ENCODE data around the gene SMKR1.
"Not testable (repeated sequence)": the region's sequence is repeated elsewhere in the genome, so short reads cannot be mapped to it uniquely, and the experiment has no call there.

Gene SMKR1

DNA sequence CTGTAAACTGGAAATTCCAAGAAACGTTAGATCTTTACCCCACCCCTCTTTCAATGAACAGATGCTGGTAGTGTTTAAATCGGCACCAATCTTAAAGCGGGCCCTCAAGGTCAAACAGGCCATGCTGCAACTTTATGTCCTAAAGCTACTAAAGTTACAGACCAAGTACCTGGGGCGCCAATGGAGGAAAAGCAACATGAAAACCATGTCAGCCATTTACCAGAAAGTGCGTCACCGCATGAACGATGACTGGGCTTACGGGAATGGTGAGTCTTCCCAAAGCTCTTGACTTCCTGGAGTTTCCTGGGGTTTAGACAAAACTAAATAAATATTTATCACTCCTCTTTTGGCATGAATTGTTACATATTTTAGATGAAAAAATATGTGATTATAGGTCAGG, 19.6 kb upstream of the SMKR1 start:
- FAIRE-seq (no peak), DNase-seq (ENCODE audit: low spot score) (no peak)

GRCh38 chr7:129489491-129489890, 12.8 kb upstream of the SMKR1 start:
- no peak for FAIRE-seq
- DNase-seq (ENCODE audit: low spot score): peak; percentile 22

GRCh38 chr7:129492391-129492790, 9.9 kb upstream of the SMKR1 start:
- DNase-seq (ENCODE audit: low spot score) (no peak), FAIRE-seq (no peak)

DNA sequence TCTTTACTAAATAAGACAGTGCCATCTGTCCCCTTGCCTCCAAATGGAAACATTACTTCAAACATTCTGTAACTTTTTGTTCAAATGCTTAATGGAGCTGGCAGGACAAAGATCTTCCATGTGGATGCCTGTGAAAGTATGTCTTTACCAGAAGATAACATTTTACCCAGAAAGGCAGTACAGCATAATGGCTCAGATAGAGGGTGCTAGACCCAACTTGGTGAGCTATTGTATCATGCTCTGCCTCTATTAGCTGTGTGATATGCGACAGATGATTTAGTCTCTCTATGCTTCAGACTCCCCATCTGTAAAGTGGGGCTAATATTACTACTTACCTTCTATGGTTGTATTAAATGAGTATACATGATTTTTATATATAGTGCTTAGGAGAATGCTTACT, 8.8 kb upstream of the SMKR1 start:
- FAIRE-seq (no peak), DNase-seq (ENCODE audit: low spot score) (no peak)

DNA sequence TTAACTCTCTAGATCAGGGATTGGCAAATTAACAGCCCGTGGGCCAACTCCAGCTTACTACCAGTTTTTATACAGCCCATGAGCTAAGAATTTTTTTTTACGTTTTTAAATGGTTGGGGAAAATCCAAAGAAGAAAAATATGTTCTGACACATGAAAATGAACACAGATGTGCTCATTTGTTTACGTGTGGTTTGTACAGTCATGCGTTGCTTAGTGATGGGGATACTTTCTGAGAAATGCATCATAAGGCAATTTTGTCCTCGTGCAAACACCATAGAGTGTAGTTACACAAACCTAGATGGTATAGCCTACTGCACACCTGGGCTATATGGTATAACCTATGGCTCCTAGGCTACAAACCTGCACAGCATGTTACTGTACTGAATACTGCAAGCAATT, 8.3 kb upstream of the SMKR1 start:
- DNase-seq (ENCODE audit: low spot score) (no peak), FAIRE-seq (no peak)

- FAIRE-seq (no peak), DNase-seq (ENCODE audit: low spot score) (no peak)
These were observed 6.3 kb upstream of the SMKR1 start for GRCh38 chr7:129495987-129496386.

GRCh38 chr7:129496653-129497052, 5.7 kb upstream of the SMKR1 start:
- DNase-seq (ENCODE audit: low spot score) (no peak), FAIRE-seq (no peak)

GRCh38 chr7:129497156-129497555, 5.2 kb upstream of the SMKR1 start:
- DNase-seq (ENCODE audit: low spot score) (no peak), FAIRE-seq (no peak)

GRCh38 chr7:129498021-129498420, 4.3 kb upstream of the SMKR1 start:
- FAIRE-seq: no peak
- no peak for DNase-seq (ENCODE audit: low spot score)

- DNase-seq (ENCODE audit: low spot score) (no peak), FAIRE-seq (no peak)
These were observed 2.3 kb upstream of the SMKR1 start for GRCh38 chr7:129499999-129500398.

GRCh38 chr7:129502708-129503685, 666 bp downstream of the SMKR1 start:
- FAIRE-seq: no peak

GRCh38 chr7:129503725-129504124, 1.4 kb downstream of the SMKR1 start:
- FAIRE-seq (no peak), DNase-seq (ENCODE audit: low spot score) (no peak)

More at GRCh38 chr7:129502708-129503685, 666 bp downstream of the SMKR1 start:
- DNase-seq (ENCODE audit: low spot score): no peak

DNA sequence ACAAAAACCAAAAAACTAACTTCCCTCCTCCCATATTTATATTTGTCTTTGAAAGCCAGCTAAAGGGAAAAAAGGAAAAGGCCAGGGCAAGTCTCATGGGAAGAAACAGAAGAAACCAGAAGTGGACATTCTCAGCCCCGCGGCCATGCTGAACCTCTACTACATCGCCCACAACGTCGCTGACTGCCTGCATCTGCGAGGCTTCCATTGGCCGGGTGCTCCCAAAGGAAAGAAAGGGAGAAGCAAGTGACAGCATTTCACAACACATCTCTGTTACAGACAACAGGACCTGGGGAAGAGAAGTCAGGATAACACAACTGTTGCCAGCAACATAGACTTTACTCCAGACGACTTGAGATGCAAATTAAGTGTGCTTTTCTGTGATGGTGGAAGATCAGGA, 9.9 kb downstream of the SMKR1 start:
- no peak for DNase-seq (ENCODE audit: low spot score)
- FAIRE-seq: no peak

GRCh38 chr7:129513546-129513945, 11.2 kb downstream of the SMKR1 start:
- DNase-seq (ENCODE audit: low spot score): no peak
- no peak for FAIRE-seq

- DNase-seq (ENCODE audit: low spot score) (no peak), FAIRE-seq (no peak)
These were observed 12.4 kb downstream of the SMKR1 start for GRCh38 chr7:129514683-129515082.

- FAIRE-seq: no peak
- DNase-seq (ENCODE audit: low spot score): no peak
These were observed 13.1 kb downstream of the SMKR1 start for GRCh38 chr7:129515381-129515780.

- FAIRE-seq (no peak), DNase-seq (ENCODE audit: low spot score) (no peak)
These were observed 15.6 kb downstream of the SMKR1 start for GRCh38 chr7:129517931-129518330.

- DNase-seq (ENCODE audit: low spot score): no peak
- FAIRE-seq: no peak
These were observed 17.1 kb downstream of the SMKR1 start for GRCh38 chr7:129519464-129519863.

DNA sequence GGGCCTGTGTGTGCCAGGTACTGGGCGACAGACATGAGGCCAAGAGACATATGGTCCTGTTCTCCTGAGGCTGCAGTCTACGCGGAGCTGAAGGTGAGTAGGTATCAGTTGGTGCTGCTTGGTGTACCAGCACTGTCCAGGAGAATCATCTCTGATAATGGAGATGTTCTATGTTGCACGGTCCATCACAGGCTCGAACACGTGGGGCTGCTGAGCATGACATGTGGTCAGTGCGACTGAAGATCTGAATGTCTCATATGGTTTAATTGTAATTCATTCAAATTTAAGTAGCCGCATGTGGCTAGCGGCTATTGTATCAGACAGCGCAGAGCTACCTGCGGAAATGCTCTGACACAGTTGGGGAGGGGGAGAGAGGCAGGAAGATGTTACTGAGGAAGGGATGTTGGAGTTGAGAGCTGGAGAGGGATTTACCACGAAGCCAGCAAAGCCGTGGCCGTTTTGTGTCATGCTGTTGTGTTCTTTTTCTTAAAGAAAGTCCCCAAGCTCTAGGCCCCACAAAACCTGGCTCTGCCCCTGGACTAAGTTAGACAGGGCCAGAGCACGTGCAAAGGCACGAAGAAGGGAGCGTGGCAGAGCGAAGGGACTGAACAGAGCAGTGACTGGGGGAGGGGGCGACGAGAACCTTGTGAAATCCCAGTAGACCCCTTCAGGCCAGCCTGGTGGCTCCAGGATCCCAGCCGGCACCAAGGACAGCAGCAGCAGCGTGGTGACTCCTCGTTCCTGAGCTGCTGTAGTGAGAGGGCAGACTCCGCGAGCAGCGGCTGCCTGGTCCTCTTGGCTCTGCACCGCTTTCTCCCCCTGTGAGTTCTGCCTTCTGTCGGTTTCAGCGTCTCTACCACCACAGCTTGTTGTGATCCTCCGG, 20.0 kb downstream of the SMKR1 start:
- FAIRE-seq: no peak
- no peak for DNase-seq (ENCODE audit: low spot score)

GRCh38 chr7:129522971-129523340, 20.6 kb downstream of the SMKR1 start:
- DNase-seq (ENCODE audit: low spot score) (no peak), FAIRE-seq (no peak)

GRCh38 chr7:129523924-129524323, 21.6 kb downstream of the SMKR1 start:
- no peak for FAIRE-seq

DNA sequence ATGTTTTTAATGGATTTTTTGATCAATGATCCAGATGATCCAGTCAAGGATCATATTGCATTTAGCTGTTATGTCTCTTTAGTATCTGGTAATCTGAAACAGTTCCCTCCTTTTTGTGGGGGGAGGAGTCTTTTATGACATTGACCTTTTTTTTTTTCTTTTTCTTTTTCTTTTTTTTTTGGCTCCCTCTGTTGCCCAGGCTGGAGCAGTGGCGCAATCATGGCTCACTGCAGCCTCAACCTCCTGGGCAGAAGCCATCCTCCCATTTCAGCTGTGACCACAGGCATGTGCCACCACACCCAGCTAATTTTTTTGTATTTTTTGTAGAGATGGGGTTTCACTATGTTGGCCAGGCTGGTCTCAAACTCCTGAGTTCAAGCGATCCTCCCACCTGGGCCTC, 22.1 kb downstream of the SMKR1 start:
- DNase-seq (ENCODE audit: low spot score): peak; percentile 26
- FAIRE-seq: not testable (repeated sequence)

More at GRCh38 chr7:129523924-129524323, 21.6 kb downstream of the SMKR1 start:
- DNase-seq (ENCODE audit: low spot score): no peak

All from urothelium cell line (cell line).